ENCODE data around the gene VPS52. TPM values are rescaled to one million over a fixed set of nuclear protein-coding genes. Genes with fewer than 3 reads are reported as not detected.

Gene VPS52
- total and polyA plus RNA-seq, 4 donors, result 37.3 to 59.9 (median 43.9) TPM

DNA sequence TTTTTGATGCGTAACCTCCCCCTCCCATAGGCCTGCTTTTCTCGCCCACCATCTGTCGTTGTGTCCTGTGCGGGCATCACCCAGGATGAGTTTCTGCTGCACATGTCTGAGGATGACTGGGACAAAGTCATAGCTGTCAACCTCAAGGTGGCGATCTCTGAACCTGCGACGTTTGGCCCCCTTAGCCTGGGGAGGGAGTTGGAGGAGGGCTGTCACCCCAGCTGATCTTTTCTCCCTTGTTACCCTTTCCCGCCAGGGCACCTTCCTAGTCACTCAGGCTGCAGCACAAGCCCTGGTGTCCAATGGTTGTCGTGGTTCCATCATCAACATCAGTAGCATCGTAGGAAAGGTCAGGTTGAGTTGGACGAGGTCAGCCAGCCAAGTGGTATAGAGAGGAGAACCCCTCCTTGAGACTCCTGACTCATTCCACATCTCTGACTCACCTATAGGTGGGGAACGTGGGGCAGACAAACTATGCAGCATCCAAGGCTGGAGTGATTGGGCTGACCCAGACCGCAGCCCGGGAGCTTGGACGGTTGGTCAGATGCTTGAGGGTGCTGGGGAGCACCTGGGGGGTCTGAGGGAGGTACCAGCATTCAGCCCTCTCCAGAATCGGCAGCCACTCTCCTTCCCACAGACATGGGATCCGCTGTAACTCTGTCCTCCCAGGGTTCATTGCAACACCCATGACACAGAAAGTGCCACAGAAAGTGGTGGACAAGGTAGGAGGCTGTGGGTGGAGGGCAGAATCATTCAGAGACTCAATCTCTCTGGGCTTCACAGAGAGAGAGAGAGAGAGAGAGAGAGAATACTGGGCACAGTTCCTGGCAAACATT is 66.3 kb downstream of the VPS52 start:
- DNase-seq, result no peak
- ATAC-seq (ENCODE audit: insufficient read depth, low FRiP score), result no peak
- WGBS, 2 donors, result 50 to 52% methylated on average over 17 of the region's 17 CpGs
- H3K27ac ChIP-seq (ENCODE audit: low read depth in 1 of 2, low read length in 1 of 2), result peak overlapping the region in 1 of 2 donors; percentile 87
- peak overlapping the region in 1 of 2 donors; percentile 2 for H3K9ac ChIP-seq (ENCODE audit: insufficient read depth in 1 of 2, low read length in 2 of 2)
- TF ChIP-seq, protein P1, sequence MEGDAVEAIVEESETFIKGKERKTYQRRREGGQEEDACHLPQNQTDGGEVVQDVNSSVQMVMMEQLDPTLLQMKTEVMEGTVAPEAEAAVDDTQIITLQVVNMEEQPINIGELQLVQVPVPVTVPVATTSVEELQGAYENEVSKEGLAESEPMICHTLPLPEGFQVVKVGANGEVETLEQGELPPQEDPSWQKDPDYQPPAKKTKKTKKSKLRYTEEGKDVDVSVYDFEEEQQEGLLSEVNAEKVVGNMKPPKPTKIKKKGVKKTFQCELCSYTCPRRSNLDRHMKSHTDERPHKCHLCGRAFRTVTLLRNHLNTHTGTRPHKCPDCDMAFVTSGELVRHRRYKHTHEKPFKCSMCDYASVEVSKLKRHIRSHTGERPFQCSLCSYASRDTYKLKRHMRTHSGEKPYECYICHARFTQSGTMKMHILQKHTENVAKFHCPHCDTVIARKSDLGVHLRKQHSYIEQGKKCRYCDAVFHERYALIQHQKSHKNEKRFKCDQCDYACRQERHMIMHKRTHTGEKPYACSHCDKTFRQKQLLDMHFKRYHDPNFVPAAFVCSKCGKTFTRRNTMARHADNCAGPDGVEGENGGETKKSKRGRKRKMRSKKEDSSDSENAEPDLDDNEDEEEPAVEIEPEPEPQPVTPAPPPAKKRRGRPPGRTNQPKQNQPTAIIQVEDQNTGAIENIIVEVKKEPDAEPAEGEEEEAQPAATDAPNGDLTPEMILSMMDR (IDR thresholded peaks at IDR 0.05; ENCODE audit: control extremely low read depth, extremely low read depth), result no peak
- H3K27me3 ChIP-seq (ENCODE audit: control insufficient read depth in 3 of 3, insufficient read depth in 3 of 3, low read length in 2 of 3), result no peaks in the 10 kb centered on the region
- H3K4me1 ChIP-seq (ENCODE audit: control insufficient read depth in 5 of 5, insufficient read depth in 5 of 5, low read length in 5 of 5), result peaks cover 7 to 53% (median 24%) of the 10 kb centered on the region in 5 donors
- no peaks in the 10 kb centered on the region for H3K9me3 ChIP-seq (ENCODE audit: control insufficient read depth in 4 of 4, insufficient read depth in 3 of 4, low read length in 3 of 4)
- peaks cover 0 to 26% (median 23%) of the 10 kb centered on the region in 4 donors for H3K36me3 ChIP-seq (ENCODE audit: control insufficient read depth in 4 of 4, insufficient read depth in 4 of 4, low read length in 4 of 4)
- no peak overlapping the region for H3K4me3 ChIP-seq

DNA sequence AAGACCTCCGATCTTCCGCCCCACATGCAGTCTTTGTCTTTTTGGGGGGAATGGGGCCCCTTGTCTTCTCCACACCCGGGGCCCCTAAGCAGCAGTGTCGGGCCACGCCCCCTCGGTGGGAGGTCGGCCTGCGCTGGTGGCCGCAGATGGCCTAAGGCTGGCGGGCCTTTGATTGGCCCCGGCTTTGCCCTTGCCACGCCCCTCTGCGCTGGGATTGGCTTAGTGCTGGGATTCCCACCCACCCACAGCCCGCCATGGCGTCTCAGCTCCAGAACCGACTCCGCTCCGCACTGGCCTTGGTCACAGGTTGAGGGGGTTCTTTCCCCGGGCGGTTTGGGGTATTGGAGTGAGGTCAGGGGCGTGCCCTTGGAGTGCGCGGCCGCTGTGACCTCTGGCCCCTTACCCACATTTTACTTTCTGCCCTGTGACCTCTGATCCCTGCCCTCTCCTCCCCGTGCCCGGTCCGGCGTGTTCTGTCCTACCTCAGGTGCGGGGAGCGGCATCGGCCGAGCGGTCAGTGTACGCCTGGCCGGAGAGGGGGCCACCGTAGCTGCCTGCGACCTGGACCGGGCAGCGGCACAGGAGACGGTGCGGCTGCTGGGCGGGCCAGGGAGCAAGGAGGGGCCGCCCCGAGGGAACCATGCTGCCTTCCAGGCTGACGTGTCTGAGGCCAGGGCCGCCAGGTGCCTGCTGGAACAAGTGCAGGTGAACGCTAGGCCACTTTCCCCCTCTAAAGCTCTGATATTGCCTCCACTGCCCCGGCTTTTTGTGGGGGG is 67.1 kb downstream of the VPS52 start, which contains the start of gene HSD17B8:
TSS of gene HSD17B8 (plus strand) at position 241 of the 776 bp plus-strand sequence. CDS start at position 255, 14 bp downstream.
- H3K4me3 ChIP-seq, result peak within 1 kb of the TSS; percentile 69
- DNase-seq (peak; percentile 96 to 97 (median 96)), ATAC-seq (ENCODE audit: insufficient read depth, low FRiP score) (peak; percentile 71)
- H3K9ac ChIP-seq (ENCODE audit: insufficient read depth in 1 of 2, low read length in 2 of 2), result peak within 1 kb of the TSS in 1 of 2 donors; percentile 77
- peaks cover 0 to 26% (median 18%) of the 10 kb centered on the region in 4 donors for H3K36me3 ChIP-seq (ENCODE audit: control insufficient read depth in 4 of 4, insufficient read depth in 4 of 4, low read length in 4 of 4)
- H3K9me3 ChIP-seq (ENCODE audit: control insufficient read depth in 4 of 4, insufficient read depth in 3 of 4, low read length in 3 of 4), result no peaks in the 10 kb centered on the region
- peak within 1 kb of the TSS; percentile 74 to 87 for H3K27ac ChIP-seq (ENCODE audit: low read depth in 1 of 2, low read length in 1 of 2)
- WGBS, 2 donors, result 0 to 1% methylated on average over 47 to 48 of the region's 48 CpGs
- H3K4me1 ChIP-seq (ENCODE audit: control insufficient read depth in 5 of 5, insufficient read depth in 5 of 5, low read length in 5 of 5), result peaks cover 7 to 55% (median 24%) of the 10 kb centered on the region in 5 donors
- no peaks in the 10 kb centered on the region for H3K27me3 ChIP-seq (ENCODE audit: control insufficient read depth in 3 of 3, insufficient read depth in 3 of 3, low read length in 2 of 3)
- TF ChIP-seq, protein P1 (IDR thresholded peaks at IDR 0.05; ENCODE audit: control extremely low read depth, extremely low read depth), result no peak

DNA sequence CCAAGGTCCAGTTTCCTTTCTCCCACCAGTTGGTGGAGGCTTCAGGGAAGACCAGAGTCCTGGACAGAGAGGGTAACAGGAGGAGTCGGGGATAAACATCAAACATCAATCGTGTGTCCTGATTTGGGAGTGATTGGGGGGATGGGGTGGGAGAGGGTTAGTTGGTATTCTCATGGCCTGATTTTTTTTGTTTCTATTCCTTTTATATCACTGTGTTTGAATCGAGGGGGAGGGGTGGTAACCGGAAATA is 67.6 kb downstream of the VPS52 start:
- Histone ChIP-seq H3K4me1 (ENCODE audit: control insufficient read depth in 5 of 5, insufficient read depth in 5 of 5, low read length in 5 of 5) (peaks cover 9 to 54% (median 24%) of the 10 kb centered on the region in 5 donors), H3K4me3 (no peak overlapping the region), H3K27me3 (ENCODE audit: control insufficient read depth in 3 of 3, insufficient read depth in 3 of 3, low read length in 2 of 3) (no peaks in the 10 kb centered on the region), H3K9ac (ENCODE audit: insufficient read depth in 1 of 2, low read length in 2 of 2) (no peak overlapping the region), H3K27ac (ENCODE audit: low read depth in 1 of 2, low read length in 1 of 2) (no peak overlapping the region), H3K36me3 (ENCODE audit: control insufficient read depth in 4 of 4, insufficient read depth in 4 of 4, low read length in 4 of 4) (peaks cover 0 to 26% (median 16%) of the 10 kb centered on the region in 4 donors), H3K9me3 (ENCODE audit: control insufficient read depth in 4 of 4, insufficient read depth in 3 of 4, low read length in 3 of 4) (no peaks in the 10 kb centered on the region)
- ATAC-seq (ENCODE audit: insufficient read depth, low FRiP score), result no peak
- WGBS, 2 donors, result 3% methylated on average over 4 of the region's 4 CpGs
- TF ChIP-seq, protein P1 (IDR thresholded peaks at IDR 0.05; ENCODE audit: control extremely low read depth, extremely low read depth), result no peak
- no peak for DNase-seq

Measured in lung (tissue), 12 donors.